DND-41 (cell line): Measurements from ENCODE around the gene CCT7.

Source experiments
- ATAC-seq: fragments of 200-7000 bp; cut with Tn5 transposase; 3 replicates; pipeline ENCODE4 v1.9.1; 2021; ENCODE audit warnings: low read depth; ENCODE audit not compliant: insufficient read depth
- DNase-seq: peaks from one replicate; pipeline ENCODE4 v3.0.0-alpha.2; 2020
- H2AFZ ChIP-seq: 2 replicates; pipeline ENCODE4 v1.6.0; 2012; ENCODE audit warnings: low read depth, low read length
- H3K27ac ChIP-seq: 2 replicates; pipeline ENCODE4 v1.5.1; 2012; ENCODE audit warnings: low read length, inconsistent platforms
- H3K27me3 ChIP-seq: fragments of 200-600 bp; sonication (generic); 2 replicates; pipeline ENCODE4 v1.6.0; 2012; ENCODE audit warnings: low read length, mild to moderate bottlenecking, inconsistent platforms; ENCODE audit not compliant: insufficient read depth, poor library complexity
- H3K36me3 ChIP-seq: 2 replicates; pipeline ENCODE4 v1.5.1; 2012; ENCODE audit warnings: low read length, inconsistent platforms; ENCODE audit not compliant: insufficient read depth
- H3K4me1 ChIP-seq: 2 replicates; pipeline ENCODE4 v1.5.1; 2012; ENCODE audit warnings: mild to moderate bottlenecking, low read length; ENCODE audit not compliant: insufficient read depth
- H3K4me2 ChIP-seq: 2 replicates; pipeline ENCODE4 v1.6.0; 2012; ENCODE audit warnings: mild to moderate bottlenecking, moderate library complexity, low read length, inconsistent platforms; ENCODE audit not compliant: insufficient read depth
- H3K4me3 ChIP-seq, 2 experiments: fragments of 200-600 bp in 1 of 2; shearing (Covaris generic) in 1 of 2; 2 replicates each; pipeline ENCODE4 v1.5.1; 2012 to 2016; ENCODE audit warnings: inconsistent platforms in 2 of 2, low read length in 2 of 2, mild to moderate bottlenecking in 2 of 2, low read depth in 1 of 2, moderate library complexity in 1 of 2
- H3K79me2 ChIP-seq: 2 replicates; pipeline ENCODE4 v1.6.0; 2012; ENCODE audit warnings: low read length, inconsistent platforms; ENCODE audit not compliant: insufficient read depth
- H3K9ac ChIP-seq: 2 replicates; pipeline ENCODE4 v1.6.0; 2012; ENCODE audit warnings: low read depth, mild to moderate bottlenecking, inconsistent platforms, low read length, moderate library complexity
- H3K9me3 ChIP-seq: 2 replicates; pipeline ENCODE4 v1.5.1; 2012; ENCODE audit warnings: low read length, moderate library complexity, mild to moderate bottlenecking, inconsistent platforms; ENCODE audit not compliant: insufficient read depth, severe bottlenecking
- H4K20me1 ChIP-seq: 2 replicates; pipeline ENCODE4 v1.6.0; 2012; ENCODE audit warnings: low read length; ENCODE audit not compliant: insufficient read depth
- EZH2 ChIP-seq: IDR thresholded peaks from 3 replicates; pipeline ENCODE4 v1.6.1; 2012; ENCODE audit warnings: borderline replicate concordance, low read depth, mild to moderate bottlenecking, moderate library complexity, low read length, inconsistent platforms; ENCODE audit not compliant: severe bottlenecking
- TF ChIP-seq, protein P1 (sequence below): IDR thresholded peaks from 2 replicates; pipeline ENCODE4 v1.5.1; 2012; ENCODE audit warnings: borderline replicate concordance, low read length, moderate library complexity, mild to moderate bottlenecking; ENCODE audit not compliant: poor library complexity, severe bottlenecking; ENCODE audit errors: extremely low read depth

The CCT7 gene

DNA sequence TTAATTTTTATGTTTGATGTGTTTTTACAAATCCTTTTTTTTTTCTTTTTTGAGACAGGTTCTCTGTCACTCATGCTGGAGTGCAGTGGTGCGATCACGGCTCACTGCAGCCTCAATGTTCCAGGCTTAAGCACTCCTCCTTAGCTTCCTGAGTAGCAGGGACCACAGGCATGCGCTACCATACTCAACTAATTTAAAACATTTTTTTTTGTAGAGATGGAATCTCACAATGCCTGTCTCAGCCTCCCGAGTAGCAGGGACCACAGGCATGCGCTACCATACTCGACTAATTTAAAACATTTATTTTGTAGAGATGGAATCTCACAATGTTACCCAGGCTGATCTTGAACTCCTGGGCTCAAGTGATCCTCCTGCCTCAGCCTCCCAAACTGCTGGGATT is 28.5 kb upstream of the CCT7 start:
- Histone ChIP-seq H3K9ac (no peak overlapping the region), H2AFZ (no peak overlapping the region), H4K20me1 (no peaks in the 10 kb centered on the region), H3K79me2 (no peaks in the 10 kb centered on the region), H3K4me3 (no peak overlapping the region), H3K27ac (no peak overlapping the region), H3K9me3 (no peaks in the 10 kb centered on the region), H3K4me1 (no peaks in the 10 kb centered on the region), H3K36me3 (no peaks in the 10 kb centered on the region), H3K27me3 (no peaks in the 10 kb centered on the region), H3K4me2 (no peak overlapping the region)
- TF ChIP-seq, protein P1, sequence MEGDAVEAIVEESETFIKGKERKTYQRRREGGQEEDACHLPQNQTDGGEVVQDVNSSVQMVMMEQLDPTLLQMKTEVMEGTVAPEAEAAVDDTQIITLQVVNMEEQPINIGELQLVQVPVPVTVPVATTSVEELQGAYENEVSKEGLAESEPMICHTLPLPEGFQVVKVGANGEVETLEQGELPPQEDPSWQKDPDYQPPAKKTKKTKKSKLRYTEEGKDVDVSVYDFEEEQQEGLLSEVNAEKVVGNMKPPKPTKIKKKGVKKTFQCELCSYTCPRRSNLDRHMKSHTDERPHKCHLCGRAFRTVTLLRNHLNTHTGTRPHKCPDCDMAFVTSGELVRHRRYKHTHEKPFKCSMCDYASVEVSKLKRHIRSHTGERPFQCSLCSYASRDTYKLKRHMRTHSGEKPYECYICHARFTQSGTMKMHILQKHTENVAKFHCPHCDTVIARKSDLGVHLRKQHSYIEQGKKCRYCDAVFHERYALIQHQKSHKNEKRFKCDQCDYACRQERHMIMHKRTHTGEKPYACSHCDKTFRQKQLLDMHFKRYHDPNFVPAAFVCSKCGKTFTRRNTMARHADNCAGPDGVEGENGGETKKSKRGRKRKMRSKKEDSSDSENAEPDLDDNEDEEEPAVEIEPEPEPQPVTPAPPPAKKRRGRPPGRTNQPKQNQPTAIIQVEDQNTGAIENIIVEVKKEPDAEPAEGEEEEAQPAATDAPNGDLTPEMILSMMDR: no peak
- no peak for TF ChIP-seq EZH2
- DNase-seq (no peak), ATAC-seq (no peak)

DNA sequence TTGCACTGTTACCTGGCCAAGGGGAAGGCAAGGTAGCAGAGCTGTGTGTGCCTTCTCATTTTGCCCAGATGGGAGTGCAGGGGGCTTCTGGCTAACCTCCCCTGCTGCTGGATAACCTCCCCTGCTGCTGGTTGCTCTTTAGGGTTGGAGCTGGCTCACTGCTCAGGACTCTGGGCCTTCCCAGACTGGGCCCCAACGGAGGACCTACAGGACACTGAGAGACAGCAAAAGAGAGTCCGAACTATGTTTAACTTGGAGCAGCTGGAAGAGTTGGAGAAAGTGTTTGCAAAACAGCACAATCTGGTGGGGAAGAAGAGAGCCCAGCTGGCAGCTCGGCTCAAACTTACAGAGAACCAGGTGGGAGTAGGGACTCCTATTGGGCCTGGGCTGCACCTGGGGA is 25.9 kb upstream of the CCT7 start:
- peaks cover under 1% of the 10 kb centered on the region; the same call in 1 of the 2 replicates for H3K79me2 ChIP-seq
- H3K4me3 ChIP-seq: no peak overlapping the region
- DNase-seq: no peak
- no peak overlapping the region for H3K4me2 ChIP-seq
- no peaks in the 10 kb centered on the region for H4K20me1 ChIP-seq
- no peak overlapping the region for H3K9ac ChIP-seq
- no peak overlapping the region for H3K27ac ChIP-seq
- H3K9me3 ChIP-seq: no peaks in the 10 kb centered on the region
- no peak for ATAC-seq
- H3K4me1 ChIP-seq: peaks cover 12% of the 10 kb centered on the region
- H2AFZ ChIP-seq: no peak overlapping the region
- no peaks in the 10 kb centered on the region for H3K27me3 ChIP-seq
- H3K36me3 ChIP-seq: no peaks in the 10 kb centered on the region
- TF ChIP-seq, protein P1: no peak
- TF ChIP-seq EZH2: no peak

DNA sequence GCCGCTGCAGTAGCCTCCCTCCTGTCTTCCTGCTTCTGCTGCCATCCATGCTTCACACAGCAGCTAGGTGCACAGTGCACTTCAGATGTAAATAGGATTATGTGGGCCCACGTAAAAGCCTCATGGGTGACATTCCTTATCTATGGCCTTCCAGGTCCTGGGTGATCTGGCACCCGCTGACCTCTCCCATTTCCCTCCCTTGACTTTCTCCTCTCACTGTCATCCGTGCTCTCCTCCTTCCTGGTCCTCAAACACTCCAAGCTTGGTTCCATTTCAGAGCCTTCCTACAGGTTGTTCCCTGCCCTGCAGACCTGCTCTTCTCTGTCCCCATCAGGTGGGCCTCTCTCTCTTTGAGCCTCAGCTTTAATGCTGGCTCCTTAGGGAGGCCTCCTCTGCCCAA is 24.1 kb upstream of the CCT7 start:
- no peak overlapping the region for H3K4me2 ChIP-seq

More for the DNA sequence above, 24.1 kb upstream of the CCT7 start:
- ATAC-seq (no peak), DNase-seq (no peak)
- Histone ChIP-seq H3K27me3 (no peaks in the 10 kb centered on the region), H3K4me3 (no peak overlapping the region), H3K36me3 (no peaks in the 10 kb centered on the region), H3K27ac (no peak overlapping the region), H3K9me3 (no peaks in the 10 kb centered on the region), H4K20me1 (no peaks in the 10 kb centered on the region), H2AFZ (0 out of 2 replicates have a peak overlapping the region, but pooled peaks have one; percentile 19), H3K4me1 (peaks cover 23% of the 10 kb centered on the region), H3K79me2 (peaks cover 15% of the 10 kb centered on the region), H3K9ac (no peak overlapping the region)
- TF ChIP-seq, protein P1: no peak
- no peak for TF ChIP-seq EZH2
